HG03457 (cell line): ENCODE data around the gene RYR2.
"Not testable (repeated sequence)": the region's sequence is repeated elsewhere in the genome, so short reads cannot be mapped to it uniquely, and the experiment has no call there.

Experiments used
- ATAC-seq: cut with Tn5 transposase; IDR thresholded peaks from one replicate; pipeline ENCODE4 v1.9.1; 2021; ENCODE audit warnings: moderate number of reproducible peaks; ENCODE audit not compliant: unreplicated experiment

RYR2 gene

DNA sequence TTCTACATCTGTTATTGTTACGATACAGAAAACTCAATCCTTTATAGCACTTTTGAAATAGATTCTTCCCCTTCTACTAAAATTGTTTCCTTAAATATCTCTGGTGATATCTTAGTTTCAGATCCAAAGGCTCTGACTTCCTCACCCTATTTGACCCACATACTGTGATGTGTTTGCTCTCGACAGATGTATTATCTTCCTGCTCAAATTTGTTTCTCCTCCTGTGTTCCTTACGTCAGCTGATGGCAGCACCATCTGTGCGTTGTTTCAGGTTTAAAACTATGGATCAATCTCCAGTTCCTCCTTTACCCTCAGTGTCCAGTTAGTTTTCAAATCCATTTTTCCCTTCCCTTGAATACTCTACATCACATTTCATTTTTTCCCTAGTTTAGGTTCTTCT is 274.4 kb downstream of the RYR2 start:
- ATAC-seq: no peak

DNA sequence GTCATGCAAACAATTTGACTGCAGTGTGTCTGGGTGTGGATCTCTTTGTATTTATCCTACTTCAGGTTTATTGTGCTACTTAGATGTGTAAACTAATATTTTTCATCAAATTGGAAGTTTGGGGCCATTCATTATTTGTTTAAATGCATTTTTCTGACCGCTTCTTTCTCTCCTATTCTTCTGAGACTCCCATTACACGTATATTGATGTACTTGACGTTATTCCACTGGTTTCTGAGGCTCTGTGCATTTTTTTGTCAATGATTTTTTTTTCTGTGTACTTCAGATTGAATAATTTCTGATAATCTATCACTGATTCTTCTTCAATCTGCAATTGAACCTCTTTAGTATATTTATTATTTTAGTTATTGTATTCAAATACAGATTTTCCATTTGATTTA is 276.8 kb downstream of the RYR2 start:
- no peak for ATAC-seq

DNA sequence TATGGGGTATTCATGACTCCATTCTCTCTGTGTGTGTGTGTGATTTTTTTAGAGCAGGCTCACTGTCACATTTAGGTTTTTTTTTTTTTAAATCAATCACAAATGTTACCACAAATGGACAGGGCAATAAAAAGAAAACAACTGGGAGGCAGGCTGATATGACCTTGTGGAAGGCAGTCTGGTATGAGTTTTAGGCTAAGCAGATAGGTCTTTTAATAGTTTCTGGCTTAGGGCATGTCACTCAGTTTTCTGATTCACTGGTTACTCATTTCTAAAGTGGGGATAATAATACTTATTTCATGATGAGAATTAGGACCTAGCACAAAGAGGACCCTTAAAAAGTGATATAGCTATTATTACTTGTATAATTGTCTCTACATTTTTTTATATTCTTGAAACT is 278.9 kb downstream of the RYR2 start:
- ATAC-seq: no peak

DNA sequence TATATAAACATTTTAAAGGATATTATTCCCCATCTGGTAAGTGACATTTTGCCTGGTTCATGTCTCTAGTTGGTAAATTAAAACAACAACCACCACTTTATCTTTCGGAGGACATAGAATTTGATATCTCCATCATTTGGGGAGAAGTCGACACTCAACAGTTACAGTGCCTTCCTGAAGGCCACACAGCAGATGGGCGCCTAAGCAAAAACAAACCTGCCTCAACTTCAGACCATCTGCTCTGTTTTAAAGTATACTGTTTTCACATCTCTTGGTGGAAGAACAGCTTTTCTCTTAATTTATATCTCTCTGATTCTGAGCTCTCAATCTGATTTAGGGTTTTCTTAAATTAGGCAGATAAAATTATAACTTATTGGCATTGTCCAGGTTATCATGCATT is 282.2 kb downstream of the RYR2 start:
- no peak for ATAC-seq

DNA sequence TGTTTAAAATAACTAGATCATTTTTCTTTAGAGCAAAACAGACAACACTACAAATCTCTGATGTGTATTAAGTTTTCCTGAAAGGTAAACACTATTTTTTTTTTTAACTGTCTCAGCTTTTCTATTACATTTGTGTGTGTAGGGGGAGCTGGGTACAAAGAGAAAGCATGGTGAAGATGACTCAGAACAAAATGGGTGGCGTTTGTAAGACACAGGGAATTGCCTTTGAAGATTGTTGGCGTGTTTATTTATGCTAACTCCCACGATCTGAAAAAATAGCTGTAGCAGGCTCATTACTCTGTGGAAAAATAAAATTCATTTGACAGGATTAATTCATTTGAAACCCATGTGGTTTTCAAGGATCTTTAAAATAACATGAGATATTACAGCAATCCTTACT is 285.1 kb downstream of the RYR2 start:
- no peak for ATAC-seq

DNA sequence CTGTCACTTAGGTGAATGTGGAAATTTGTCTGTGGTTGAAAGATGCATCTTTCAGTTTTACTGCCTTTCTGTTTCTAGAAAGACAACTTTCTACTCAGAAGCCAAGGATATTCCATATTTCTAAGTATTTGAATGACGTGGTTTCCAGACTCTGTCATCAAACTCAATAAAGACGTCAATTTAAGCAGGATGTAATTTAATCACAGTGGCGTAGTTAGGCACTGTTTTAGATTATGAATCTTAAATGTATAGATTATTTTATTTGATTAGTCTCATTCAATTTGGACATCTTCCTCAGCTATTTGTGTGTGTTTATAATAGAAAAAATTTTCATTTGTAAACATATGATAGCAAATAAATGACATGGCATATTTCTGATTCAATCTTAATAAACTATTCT is 298.9 kb downstream of the RYR2 start:
- ATAC-seq: no peak

DNA sequence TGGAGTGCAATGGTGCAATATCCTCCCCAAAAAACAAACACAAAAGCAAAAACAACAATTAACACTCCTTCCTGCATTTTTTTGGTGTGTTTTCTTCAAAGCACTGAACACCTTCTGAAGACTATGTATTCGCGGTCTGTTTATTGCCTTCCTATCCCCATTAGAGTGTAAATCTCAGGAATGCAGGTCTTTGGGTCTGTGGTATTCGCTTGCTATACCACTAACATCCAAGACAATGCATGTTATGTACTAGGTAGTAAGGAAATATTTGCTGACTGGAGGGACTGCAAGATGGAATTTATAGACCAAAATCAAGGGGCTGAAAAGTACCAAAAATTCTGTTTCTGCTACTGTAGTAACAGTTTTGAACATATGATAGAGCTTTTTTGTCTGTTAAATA is 299.4 kb downstream of the RYR2 start:
- no peak for ATAC-seq

DNA sequence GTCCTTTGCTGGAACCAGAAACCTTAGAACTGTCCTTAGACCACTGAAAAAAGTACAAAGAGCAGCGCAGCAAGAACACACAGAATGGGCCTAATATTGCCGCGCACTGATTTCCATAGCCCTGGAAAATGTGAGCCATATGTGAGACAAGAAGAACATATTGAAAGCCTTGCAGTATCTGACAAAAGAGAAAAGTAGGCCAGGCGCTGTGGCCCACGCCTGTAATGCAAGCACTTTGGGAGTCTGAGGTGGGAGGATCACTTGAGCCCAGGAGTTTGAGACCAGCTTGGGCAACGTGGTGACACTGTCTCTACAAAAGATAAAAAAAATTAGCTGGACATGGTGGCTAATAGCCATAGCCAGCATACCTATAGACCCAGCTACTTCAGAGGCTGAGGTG is 300.7 kb downstream of the RYR2 start:
- no peak for ATAC-seq

DNA sequence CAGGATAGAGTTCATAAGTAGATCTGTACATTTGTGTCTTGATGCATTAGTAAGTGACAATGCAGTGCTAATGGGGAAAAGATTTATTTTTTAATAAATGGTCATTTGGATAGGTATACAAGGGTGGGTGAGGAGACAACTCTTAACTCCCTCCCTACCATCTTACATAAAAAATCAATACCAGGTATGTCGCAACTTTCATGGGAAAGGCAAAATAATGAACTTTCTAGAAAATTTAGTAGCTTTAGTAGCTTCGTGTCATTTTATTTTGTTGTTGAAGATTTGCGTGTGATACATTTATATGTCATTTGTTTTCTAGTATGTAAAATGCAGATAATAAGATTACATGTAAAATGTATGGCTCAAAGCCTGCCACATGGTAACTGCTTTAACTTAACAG is 310.8 kb downstream of the RYR2 start:
- ATAC-seq: no peak

DNA sequence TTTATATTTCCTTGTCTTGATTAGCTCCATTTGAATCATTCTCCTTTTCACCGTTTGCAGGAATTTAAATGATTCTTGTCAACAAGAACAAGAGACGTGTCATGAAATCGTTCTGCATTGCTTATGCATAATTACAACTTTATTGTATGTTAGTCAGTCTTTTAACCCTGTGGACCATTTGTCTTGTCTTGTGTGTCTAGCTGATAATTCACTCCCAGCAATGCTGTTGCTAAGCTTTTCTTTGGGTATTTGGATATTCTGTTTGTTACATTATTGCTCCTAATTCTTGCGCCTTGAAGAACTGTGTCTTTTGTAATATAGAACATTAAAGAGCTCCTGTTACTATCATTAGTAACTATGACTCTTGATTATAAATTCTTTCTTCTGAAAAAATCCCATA is 311.9 kb downstream of the RYR2 start:
- ATAC-seq: no peak

DNA sequence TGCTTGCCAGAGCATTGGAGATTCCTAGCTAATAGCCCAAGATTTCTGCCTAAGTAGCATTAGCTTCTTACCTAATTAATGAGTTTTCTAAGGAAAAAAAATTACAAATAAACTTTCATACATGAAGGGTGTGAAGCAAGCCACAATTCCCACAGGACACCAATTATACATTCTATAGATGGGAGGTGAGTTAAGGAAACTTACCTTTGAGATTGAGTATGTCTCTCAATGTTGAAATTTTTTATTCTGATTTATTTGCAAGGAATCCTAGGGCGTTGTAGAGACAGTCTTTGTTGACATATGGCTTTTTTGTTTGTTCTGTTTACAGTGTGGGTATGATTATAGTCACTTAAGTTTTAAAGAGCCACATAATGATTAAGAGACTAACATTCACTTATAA is 313.0 kb downstream of the RYR2 start:
- no peak for ATAC-seq

DNA sequence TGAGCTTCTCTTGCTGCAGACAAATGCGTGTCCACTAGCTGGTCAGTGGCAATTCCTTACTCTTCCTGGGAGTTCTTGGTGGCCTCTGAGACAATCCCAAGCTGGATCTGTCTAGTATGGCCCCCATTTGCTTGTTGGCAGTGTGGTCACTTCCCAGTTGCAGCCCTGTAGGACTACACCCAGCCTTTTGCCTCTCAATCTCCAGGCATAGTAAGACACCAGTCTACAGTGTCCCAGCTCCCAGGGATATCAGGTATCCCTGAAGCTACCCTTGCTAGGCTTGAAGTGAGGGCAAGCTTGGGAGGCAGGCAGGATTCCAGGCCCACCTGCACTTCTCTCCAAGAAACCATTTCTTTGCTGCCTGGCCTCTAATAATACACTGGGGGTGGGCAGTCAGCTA is 316.6 kb downstream of the RYR2 start:
- no peak for ATAC-seq

DNA sequence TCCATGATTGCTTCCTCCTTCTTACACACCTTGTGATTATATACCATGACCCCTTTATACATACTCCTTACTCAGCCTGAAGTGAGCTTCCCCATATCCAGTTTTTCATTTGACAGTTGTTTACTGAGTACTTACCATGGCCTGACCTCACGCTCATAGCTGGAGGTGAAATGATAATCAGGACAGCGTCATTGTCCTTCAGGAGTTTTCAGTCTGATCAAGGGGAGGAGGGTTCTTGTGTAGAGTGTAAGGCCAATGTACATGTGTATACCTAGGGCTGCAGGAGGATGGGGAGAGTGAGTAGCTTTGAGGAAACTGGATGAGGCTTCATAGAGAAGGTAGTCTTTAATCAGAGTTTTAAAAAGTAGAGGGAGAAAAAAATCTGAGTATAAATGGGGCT is 325.8 kb downstream of the RYR2 start:
- ATAC-seq: no peak

DNA sequence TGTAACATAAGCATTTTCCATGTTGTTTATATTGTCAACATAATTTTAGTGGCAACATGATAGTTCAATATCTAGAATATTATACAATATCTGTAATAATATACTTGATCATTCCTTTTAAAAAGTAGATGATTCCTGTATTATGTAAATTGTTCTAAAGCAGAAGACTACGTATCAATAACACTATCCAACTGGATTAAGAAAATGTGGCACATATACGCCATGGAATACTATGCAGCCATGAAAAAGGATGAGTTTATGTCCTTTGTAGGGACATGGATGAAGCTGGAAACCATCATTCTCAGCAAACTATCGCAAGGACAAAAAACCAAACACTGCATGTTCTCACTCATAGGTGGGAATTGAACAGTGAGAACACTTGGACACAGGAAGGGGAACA is 329.5 kb downstream of the RYR2 start:
- ATAC-seq: not testable (repeated sequence)

DNA sequence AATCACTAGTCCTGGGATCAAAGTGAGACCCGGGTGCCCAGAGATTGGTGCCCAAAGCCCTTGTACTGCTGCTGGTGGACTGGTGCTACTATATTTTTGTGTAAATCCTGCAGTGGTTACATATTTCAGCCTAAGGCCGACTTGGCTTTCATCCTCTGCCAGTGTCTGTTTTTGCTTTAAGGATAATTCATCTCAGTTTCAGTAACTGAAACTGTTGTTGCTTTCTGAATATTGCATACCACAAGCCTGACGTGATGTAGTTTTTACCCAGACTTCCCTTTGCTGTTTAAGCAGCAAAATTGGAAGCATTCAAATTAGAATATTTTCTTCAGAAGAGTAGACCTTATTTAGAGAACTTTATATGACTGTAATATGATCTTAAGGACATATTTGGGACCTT is 341.8 kb downstream of the RYR2 start:
- no peak for ATAC-seq

DNA sequence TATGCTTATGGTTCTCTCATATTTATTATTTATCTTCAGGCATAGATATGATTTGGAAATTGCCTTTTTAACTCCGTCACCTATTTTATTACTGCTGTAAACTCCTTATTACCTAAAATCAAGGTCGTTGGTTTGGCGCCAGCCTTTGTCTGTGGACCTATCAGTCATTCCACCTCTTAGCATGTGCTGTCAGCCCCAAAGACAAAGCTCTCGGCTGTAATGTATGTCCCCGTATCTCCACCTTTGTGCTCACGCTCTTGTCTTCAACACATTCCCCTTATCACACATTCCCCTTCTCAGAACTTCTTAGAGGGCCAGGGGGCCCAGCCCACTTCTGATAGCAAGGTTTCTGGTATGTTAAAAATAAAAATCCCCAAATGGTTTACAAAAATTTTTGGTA is 342.2 kb downstream of the RYR2 start:
- no peak for ATAC-seq

DNA sequence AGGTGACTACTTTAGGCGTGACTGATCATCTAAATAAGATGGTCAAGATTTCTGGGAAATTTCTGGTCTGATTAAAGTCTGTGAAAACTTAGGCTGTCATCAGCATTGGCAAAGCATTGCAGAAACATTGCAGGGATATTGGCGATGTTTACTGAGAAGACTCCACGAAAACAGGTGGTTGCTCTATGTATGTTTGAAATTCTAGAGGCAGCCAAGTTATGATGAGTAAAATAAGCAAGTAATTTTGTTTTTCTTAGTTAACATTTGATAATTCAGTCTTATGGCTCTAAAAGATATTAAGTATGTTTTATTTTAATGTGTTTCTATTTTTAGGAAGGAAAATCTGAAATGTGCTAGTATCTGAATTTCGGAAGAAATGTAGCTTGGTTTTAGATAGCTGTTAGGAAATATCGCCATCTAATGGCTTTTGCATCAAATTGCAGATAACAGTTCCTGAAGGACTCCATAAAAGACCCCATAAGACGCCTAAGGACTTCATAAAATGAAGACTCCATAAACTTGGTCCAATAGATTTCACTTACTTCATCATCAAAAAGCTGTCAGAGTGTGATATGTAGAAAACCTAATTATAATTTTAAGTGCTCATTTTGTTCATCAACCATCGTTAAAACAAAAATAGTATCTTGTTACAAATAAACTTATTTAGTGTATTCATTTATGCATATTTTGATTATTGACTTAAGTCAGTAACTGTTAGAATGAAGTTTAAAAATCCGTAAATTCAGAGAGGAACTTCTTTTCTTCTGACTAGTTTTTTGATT is 344.6 kb downstream of the RYR2 start:
- no peak for ATAC-seq

DNA sequence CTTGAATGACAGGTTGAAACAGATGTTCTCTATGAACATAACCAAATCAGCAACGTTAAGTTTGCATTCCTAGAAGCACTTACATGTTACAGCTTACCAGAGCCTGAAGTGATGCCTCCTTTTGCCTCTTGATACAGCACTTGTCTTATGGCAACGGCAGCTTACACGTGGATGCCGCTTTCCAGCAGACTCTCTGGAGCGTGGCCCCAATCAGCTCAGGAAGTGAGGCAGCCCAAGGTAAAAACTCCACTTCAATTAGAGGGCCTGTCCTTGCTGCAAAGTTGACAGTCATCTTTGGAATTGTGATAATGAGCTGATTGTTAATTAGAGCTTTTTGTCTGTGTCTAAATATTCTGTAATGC is 345.1 kb downstream of the RYR2 start:
- no peak for ATAC-seq

DNA sequence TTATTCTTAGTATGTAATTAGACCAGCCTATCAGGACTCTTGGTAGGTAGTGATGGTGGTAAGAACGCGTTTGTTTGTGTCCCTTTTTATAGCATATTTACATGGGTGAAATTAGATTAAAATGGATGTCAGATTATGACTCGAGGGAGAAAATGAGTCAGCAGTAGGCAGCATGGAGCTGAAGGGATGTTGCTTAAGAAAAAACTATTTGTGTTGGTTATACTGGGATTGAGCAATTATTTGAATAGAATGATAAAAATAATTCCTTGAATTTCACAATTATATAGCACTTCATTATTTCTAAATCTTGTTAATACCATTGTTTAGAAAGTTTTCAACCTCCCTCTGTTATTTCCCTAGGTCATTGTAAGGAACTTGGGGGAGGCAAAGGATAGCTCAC is 348.8 kb downstream of the RYR2 start:
- no peak for ATAC-seq

DNA sequence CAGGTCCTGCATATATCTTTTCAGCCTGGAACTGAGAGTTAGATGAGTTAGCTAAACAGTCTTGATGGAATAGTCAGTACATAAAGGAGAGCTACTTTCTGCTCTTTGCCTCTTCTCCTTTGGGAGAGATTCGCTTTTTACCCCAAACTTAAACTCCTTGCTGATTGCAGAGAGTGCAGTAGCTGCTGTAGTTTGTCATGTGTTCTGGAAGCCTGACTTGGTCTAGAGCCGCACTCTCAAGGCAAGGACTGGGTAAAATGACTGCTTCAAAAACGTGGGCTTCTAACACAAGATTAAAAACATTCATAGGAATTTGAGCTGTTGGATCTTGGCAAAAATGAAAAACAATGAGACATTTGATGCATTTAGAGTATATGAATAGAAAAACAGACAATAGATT is 351.6 kb downstream of the RYR2 start:
- ATAC-seq: no peak

DNA sequence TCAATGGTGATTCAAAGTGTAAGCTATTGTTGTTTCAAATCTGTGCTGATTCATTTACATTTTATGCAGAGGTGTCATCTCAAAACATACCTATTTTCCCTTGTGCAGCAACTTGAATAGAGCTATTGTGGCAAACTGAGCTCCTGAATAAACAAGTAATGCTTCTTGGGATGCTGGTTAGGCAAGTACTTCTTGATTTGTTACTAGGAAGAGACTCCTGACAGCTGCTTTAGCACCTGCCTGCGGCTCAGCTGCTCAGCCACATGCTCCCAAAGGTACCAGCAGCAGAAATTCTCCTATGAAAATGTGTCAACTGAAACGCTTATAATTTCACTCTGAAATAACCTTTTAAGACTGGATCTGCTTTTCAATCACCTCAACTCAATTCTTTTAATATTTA is 352.3 kb downstream of the RYR2 start:
- ATAC-seq: no peak

DNA sequence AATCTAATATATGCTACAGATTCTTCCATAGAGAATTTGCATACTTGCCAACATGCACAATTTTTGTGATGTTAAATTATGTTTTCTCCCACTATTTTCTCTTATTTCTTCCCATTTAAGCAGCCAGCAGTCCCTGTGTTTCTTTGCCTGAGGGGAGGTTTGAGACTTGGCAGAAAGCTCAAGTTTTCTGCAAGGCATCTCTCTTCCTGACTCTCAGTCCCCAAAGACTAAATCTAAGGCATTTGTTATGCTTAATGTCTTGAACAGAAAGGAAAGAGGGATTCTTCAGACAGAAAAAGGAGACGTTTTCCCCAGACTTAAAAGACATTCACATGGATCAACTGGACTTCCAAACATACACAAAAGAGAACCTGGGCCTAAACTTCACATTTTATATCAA is 354.4 kb downstream of the RYR2 start:
- ATAC-seq: no peak

DNA sequence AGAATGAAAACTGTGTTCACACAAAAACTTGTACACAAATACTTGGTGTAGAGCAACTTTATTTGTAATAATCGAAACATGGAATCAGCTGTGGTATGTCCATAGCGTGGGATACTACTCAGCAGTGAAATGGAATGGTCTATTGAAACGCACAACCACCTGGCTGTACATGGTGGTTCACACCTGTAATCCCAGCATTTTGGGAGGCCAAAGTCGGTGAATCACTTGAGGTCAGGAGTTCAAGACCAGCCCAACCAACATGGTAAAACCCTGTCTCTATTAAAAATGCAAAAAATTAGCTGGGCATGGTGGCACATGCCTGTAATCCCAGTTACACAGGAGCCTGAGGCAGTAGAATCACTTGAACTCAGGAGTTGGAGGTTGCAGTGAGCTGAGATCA is 356.8 kb downstream of the RYR2 start:
- no peak for ATAC-seq

DNA sequence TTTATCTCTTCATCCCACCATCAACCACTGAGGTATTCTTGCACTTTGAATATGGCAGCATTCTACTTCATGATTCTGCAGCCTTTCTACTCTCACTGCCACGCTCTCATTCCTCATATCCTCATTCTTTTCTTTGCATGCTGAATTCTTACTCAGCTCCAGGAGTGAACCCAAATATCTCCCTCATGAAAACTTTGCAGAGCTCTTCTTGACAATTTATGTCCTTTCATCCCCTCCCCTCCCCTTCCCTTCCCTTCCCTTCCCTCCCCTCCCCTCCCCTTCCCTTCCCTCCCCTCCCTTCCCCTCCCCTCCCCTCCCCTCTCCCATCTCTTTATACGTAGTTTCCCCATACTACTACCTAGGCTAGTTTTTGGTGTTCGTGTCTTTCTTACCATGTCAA is 363.9 kb downstream of the RYR2 start:
- no peak for ATAC-seq
